ENCODE results near the gene IRF5. TPM values are rescaled to one million over a fixed set of nuclear protein-coding genes. Genes with fewer than 3 reads are reported as not detected.

Gene IRF5
- total RNA-seq, 1 donor from 2014 or later: 8.5 TPM

DNA sequence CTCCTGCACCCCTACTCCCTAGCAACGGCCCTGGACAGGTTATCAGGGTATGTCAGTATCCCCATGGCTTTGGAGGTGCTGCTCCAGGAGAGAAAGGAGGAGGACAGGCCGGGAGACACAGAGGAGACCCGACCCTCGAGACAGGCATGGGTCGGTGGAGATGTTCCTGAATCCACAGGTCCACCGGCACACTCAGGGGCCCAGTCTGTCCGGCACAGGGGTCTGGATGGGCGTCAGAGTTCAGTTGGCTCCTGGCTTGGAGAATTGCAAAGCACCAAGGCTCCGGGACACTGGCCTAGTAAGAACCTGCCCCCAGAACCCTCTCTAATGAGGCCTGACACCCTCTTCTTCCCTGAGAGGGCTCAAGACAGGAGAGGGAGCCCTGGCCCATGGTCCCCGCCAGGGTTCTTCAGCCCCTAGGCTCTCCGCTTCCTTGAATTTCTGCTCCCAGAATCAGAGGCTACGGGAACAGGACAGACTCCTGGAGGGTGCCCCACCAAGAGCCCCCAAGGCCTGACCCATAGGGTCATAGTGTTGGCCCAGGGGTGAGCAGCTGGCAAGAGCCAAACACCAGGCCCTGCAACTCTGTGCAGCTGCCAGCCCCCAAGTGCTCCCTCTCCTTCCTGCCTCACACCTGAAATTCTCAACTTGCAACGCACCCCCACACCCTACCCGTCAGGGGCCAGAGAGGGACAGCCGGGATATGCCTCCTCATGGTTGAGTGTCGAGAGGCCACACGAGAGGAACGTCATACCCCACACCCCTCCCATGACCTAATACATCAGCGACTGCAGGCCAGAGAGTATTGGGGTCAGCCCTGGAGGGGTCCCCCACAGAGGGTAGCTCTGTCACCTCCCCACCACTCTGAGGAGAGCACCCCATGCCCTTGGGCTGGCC lies 5.5 kb upstream of the IRF5 start:
- no peak overlapping the region for H3K4me3 ChIP-seq (ENCODE audit: low read depth, low read length)
- TF ChIP-seq CTCF (conservative IDR thresholded peaks at IDR 0.05; ENCODE audit: low read depth, low read length): no peak
- no peak for DNase-seq (ENCODE audit: low read depth)

DNA sequence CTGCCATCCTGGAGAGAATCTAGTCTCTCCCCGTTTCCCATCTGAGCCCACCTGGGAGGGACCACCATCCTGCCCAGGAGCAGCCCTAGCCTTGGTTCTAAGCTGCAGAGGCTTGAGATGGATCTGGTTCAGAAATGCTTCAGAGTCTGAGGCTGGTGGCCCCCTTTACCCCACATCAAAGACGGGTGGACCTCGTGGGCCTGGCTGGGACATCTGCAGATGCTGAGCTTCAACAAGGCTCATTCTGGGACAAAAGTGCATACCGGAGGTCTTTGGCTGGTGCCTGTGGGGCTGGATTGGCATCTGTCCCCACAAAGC lies 4.9 kb upstream of the IRF5 start:
- TF ChIP-seq CTCF (conservative IDR thresholded peaks at IDR 0.05; ENCODE audit: low read depth, low read length): no peak
- DNase-seq (ENCODE audit: low read depth): no peak
- H3K4me3 ChIP-seq (ENCODE audit: low read depth, low read length): no peak overlapping the region

- no peak for DNase-seq (ENCODE audit: low read depth)
- H3K4me3 ChIP-seq (ENCODE audit: low read depth, low read length): no peak overlapping the region
- no peak for TF ChIP-seq CTCF (conservative IDR thresholded peaks at IDR 0.05; ENCODE audit: low read depth, low read length)
These were observed 4.4 kb upstream of the IRF5 start for GRCh38 chr7:128933180-128933891.

GRCh38 chr7:128934361-128935341 lies 3.1 kb upstream of the IRF5 start:
- DNase-seq (ENCODE audit: low read depth): no peak
- TF ChIP-seq CTCF (conservative IDR thresholded peaks at IDR 0.05; ENCODE audit: low read depth, low read length): no peak
- no peak overlapping the region for H3K4me3 ChIP-seq (ENCODE audit: low read depth, low read length)

DNA sequence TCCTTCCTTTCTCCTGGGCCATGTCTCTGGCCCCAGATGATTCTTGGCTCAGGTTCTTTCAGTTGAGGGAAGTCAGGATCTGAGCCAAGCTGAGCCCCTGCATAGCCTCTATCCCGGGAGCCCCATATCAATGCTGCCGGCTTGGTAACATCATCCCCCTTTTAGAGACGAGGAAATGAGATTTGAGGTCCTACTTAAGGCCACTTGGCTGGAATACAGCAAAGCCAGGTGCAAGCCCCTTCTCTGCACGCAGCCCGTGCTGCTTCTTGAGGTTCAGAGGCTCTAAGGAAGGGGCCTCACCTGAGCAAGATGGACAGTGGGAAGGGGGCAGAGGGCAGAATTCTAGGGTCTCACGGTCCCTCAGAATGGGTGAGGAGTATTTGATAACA lies 2.4 kb upstream of the IRF5 start:
- no peak for DNase-seq (ENCODE audit: low read depth)
- no peak overlapping the region for H3K4me3 ChIP-seq (ENCODE audit: low read depth, low read length)
- TF ChIP-seq CTCF (conservative IDR thresholded peaks at IDR 0.05; ENCODE audit: low read depth, low read length): no peak

DNA sequence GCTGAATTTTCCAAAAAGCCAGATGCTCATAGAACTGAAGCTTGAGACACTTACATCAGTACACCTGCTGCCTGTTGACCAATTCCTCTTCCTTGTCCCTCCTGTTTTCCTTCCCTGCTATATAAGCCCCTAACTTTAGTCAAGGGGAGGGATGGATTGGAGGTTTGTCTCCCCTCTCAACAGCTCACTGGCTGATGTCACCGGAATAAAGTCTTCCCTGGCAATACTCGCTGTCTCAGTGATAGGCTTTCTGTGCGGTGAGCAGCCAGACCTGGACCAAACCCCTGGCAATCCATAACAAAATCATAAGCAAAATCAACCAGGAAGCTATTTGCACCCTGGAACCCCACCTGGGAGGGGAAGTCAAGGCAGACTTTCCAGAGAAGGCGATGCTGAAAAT lies 929 bp upstream of the IRF5 start:
- no peak overlapping the region for H3K4me3 ChIP-seq (ENCODE audit: low read depth, low read length)
- no peak for DNase-seq (ENCODE audit: low read depth)
- no peak for TF ChIP-seq CTCF (conservative IDR thresholded peaks at IDR 0.05; ENCODE audit: low read depth, low read length)

Data from epithelial cell of proximal tubule (primary cell).